Keratinocyte (primary cell): ENCODE measurements around the gene L3MBTL2. TPM values are rescaled to one million over a fixed set of nuclear protein-coding genes. Genes with fewer than 3 reads are reported as not detected.

Experiments used
- DNase-seq: peaks from one replicate; pipeline ENCODE4 v3.0.0-alpha.2; 2011; ENCODE audit warnings: low read depth, missing footprints, low spot score
- FAIRE-seq: peaks from 2 replicates; lab custom pipeline; 2011; peaks lifted over from hg19 to GRCh38; lab: Jason Lieb, UNC
- H2AFZ ChIP-seq: 2 replicates; pipeline ENCODE4 v1.6.0; 2012; ENCODE audit warnings: low read length, control low read depth, inconsistent platforms; ENCODE audit not compliant: control insufficient read depth
- H3K27ac ChIP-seq: 2 replicates; pipeline ENCODE4 v1.5.1; 2011; ENCODE audit warnings: low read length; ENCODE audit not compliant: control insufficient read depth, insufficient read depth
- H3K27me3 ChIP-seq: 3 replicates; pipeline ENCODE4 v1.6.0; 2011; ENCODE audit warnings: low read length; ENCODE audit not compliant: control insufficient read depth, insufficient read depth; ENCODE audit errors: extremely low read depth
- H3K36me3 ChIP-seq, 2 experiments: 2 replicates in 1 of 2; 3 replicates in 1 of 2; pipeline ENCODE4 v1.5.1; 2011; ENCODE audit warnings: low read length in 2 of 2, mild to moderate bottlenecking in 1 of 2; ENCODE audit not compliant: control insufficient read depth in 2 of 2, insufficient read depth in 2 of 2; ENCODE audit errors: extremely low read depth in 1 of 2
- H3K4me1 ChIP-seq: 3 replicates; pipeline ENCODE4 v1.5.1; 2011; ENCODE audit warnings: low read length; ENCODE audit not compliant: control insufficient read depth, insufficient read depth; ENCODE audit errors: extremely low read depth
- H3K4me2 ChIP-seq: 3 replicates; pipeline ENCODE4 v1.6.0; 2011; ENCODE audit warnings: low read depth, low read length; ENCODE audit not compliant: control insufficient read depth, insufficient read depth; ENCODE audit errors: extremely low read depth
- H3K4me3 ChIP-seq, 3 experiments: fragments of 200-600 bp in 1 of 3; sonication (generic) in 1 of 3; 2 replicates in 2 of 3; 3 replicates in 1 of 3; pipeline ENCODE4 v1.5.1; 2011 to 2016; ENCODE audit warnings: low read length in 3 of 3, mild to moderate bottlenecking in 3 of 3, control low read depth in 2 of 3, inconsistent platforms in 1 of 3, low read depth in 1 of 3, mixed read lengths in 1 of 3, mixed run types in 1 of 3, moderate library complexity in 1 of 3; ENCODE audit not compliant: control insufficient read depth in 2 of 3, insufficient read depth in 2 of 3; ENCODE audit errors: extremely low read depth in 1 of 3
- H3K79me2 ChIP-seq: 2 replicates; pipeline ENCODE4 v1.6.0; 2012; ENCODE audit warnings: low read length; ENCODE audit not compliant: control insufficient read depth, insufficient read depth
- H3K9ac ChIP-seq: 3 replicates; pipeline ENCODE4 v1.6.0; 2011; ENCODE audit warnings: low read length; ENCODE audit not compliant: control insufficient read depth, insufficient read depth; ENCODE audit errors: extremely low read depth
- H3K9me1 ChIP-seq: 3 replicates; pipeline ENCODE4 v1.6.0; 2011; ENCODE audit warnings: low read length; ENCODE audit not compliant: control insufficient read depth, insufficient read depth; ENCODE audit errors: extremely low read depth
- H3K9me3 ChIP-seq: 2 replicates; pipeline ENCODE4 v1.5.1; 2012; ENCODE audit warnings: low read depth, low read length; ENCODE audit not compliant: control insufficient read depth
- H4K20me1 ChIP-seq: 3 replicates; pipeline ENCODE4 v1.6.0; 2011; ENCODE audit warnings: low read length; ENCODE audit not compliant: control insufficient read depth, insufficient read depth; ENCODE audit errors: extremely low read depth
- EZH2 ChIP-seq: IDR thresholded peaks from one replicate; pipeline ENCODE4 v1.6.1; 2012; ENCODE audit warnings: inconsistent platforms, mild to moderate bottlenecking, low read length, moderate library complexity
- dilution Hi-C: fragments of 300-500 bp; cut with MboI; formaldehyde crosslinking; loops from one replicate; pipeline ENCODE4 v1.7.0; 2020; ENCODE audit warnings: low sequenced_read_pairs; ENCODE audit not compliant: extremely low pct_ligation_motif_present
- polyA plus RNA-seq, 5 experiments: library from polyadenylated mRNA; depleted of rRNA in 3 of 5; stranded (reverse) in 3 of 5; stranded (forward) in 1 of 5; unstranded in 1 of 5; fragments of >200 nt; gene quantifications; 1 replicate in 1 of 5; 2 replicates in 3 of 5; 3 replicates in 1 of 5; pipeline versions ENCODE4 v1.2.1 to v1.2.3, GENCODE V29; 2011 to 2012; ENCODE audit warnings: missing spikeins in 2 of 5, low read depth in 1 of 5, low replicate concordance in 1 of 5
- TF ChIP-seq, protein P1 (sequence below), 3 experiments: IDR thresholded peaks in 1 of 3; conservative IDR thresholded peaks in 1 of 3; optimal IDR thresholded peaks in 1 of 3; 2 replicates in 2 of 3; 3 replicates in 1 of 3; pipeline versions ENCODE3 to v1.5.1; 2011; ENCODE audit warnings: low read length in 3 of 3, mild to moderate bottlenecking in 3 of 3, moderate library complexity in 2 of 3, control low read depth in 1 of 3, inconsistent platforms in 1 of 3; ENCODE audit not compliant: insufficient read depth in 2 of 3; ENCODE audit errors: extremely low read depth in 1 of 3

The L3MBTL2 gene
- polyA plus RNA-seq, 1 donor (not counting 4 experiments of a cell fraction or from before 2014, with no cell fraction given), result 16.7 TPM

DNA sequence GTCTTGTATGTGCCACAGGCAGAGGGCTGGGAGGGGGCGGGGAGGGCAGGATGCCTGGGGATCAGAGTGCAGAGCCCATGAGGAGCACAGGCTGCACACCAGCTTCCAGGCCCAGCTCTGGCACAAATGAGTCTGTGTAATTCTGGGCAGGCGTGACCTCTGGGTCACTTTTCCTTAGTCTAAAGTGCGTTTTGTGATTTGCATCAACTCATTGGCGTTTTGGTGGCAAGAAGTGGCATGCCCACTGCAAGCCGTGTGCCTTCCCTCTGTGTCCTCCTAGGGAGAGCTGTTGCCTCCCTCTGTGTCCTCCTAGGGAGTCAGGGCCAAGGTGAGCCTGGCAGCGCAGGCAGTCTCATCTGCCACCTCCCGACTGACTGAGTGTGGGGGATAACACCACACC lies 18.4 kb downstream of the L3MBTL2 start:
- Histone ChIP-seq H3K4me1 (peaks cover 6% of the 10 kb centered on the region), H3K4me2 (no peak overlapping the region), H4K20me1 (no peaks in the 10 kb centered on the region), H3K9me3 (no peaks in the 10 kb centered on the region), H3K27me3 (no peaks in the 10 kb centered on the region), H3K9ac (no peak overlapping the region), H3K27ac (no peak overlapping the region), H3K36me3 (peaks cover 45 to 48% of the 10 kb centered on the region in 2 experiments), H3K79me2 (no peaks in the 10 kb centered on the region), H3K4me3 (no peak overlapping the region), H3K9me1 (no peaks in the 10 kb centered on the region), H2AFZ (no peak overlapping the region)
- FAIRE-seq (no peak), DNase-seq (no peak)
- TF ChIP-seq, protein P1, sequence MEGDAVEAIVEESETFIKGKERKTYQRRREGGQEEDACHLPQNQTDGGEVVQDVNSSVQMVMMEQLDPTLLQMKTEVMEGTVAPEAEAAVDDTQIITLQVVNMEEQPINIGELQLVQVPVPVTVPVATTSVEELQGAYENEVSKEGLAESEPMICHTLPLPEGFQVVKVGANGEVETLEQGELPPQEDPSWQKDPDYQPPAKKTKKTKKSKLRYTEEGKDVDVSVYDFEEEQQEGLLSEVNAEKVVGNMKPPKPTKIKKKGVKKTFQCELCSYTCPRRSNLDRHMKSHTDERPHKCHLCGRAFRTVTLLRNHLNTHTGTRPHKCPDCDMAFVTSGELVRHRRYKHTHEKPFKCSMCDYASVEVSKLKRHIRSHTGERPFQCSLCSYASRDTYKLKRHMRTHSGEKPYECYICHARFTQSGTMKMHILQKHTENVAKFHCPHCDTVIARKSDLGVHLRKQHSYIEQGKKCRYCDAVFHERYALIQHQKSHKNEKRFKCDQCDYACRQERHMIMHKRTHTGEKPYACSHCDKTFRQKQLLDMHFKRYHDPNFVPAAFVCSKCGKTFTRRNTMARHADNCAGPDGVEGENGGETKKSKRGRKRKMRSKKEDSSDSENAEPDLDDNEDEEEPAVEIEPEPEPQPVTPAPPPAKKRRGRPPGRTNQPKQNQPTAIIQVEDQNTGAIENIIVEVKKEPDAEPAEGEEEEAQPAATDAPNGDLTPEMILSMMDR (optimal IDR thresholded peaks at IDR 0.05 in 1 of 3, IDR thresholded peaks at IDR 0.05 in 1 of 3, conservative IDR thresholded peaks at IDR 0.05 in 1 of 3; ENCODE audit: extremely low read depth in 1 of 3, insufficient read depth in 2 of 3, low read length in 3 of 3), result no peak
- no peak for TF ChIP-seq EZH2
- dilution Hi-C loops, result no loop called here

- Histone ChIP-seq H3K9me1 (no peaks in the 10 kb centered on the region), H3K4me1 (peaks cover 8% of the 10 kb centered on the region), H2AFZ (no peak overlapping the region), H3K4me3 (no peak overlapping the region), H4K20me1 (no peaks in the 10 kb centered on the region), H3K9me3 (no peaks in the 10 kb centered on the region), H3K9ac (no peak overlapping the region), H3K4me2 (no peak overlapping the region), H3K36me3 (peaks cover 44 to 51% of the 10 kb centered on the region in 2 experiments), H3K27me3 (no peaks in the 10 kb centered on the region), H3K27ac (no peak overlapping the region), H3K79me2 (no peaks in the 10 kb centered on the region)
- TF ChIP-seq EZH2, result no peak
- TF ChIP-seq, protein P1 (optimal IDR thresholded peaks at IDR 0.05 in 1 of 3, IDR thresholded peaks at IDR 0.05 in 1 of 3, conservative IDR thresholded peaks at IDR 0.05 in 1 of 3; ENCODE audit: extremely low read depth in 1 of 3, insufficient read depth in 2 of 3, low read length in 3 of 3), result no peak
- FAIRE-seq (no peak), DNase-seq (no peak)
- dilution Hi-C loops, result no loop called here
These were observed 21.9 kb downstream of the L3MBTL2 start for GRCh38 chr22:41226723-41227655.
